BLaER1 treated with 17β-estradiol and CSF1 and Interleukin-3, amounts not matched to agents 10 nM and 100 nM (cell line): ENCODE results near the gene PPP4R3A.

ENCODE experiments used
- H3K27ac ChIP-seq, 11 experiments: shearing (Covaris generic); formaldehyde crosslinking; 2 replicates each; pipeline ENCODE4 v1.8.1; 2022
- H3K27me3 ChIP-seq, 11 experiments: shearing (Covaris generic); formaldehyde crosslinking; 2 replicates each; pipeline ENCODE4 v1.8.1; 2022
- H3K36me3 ChIP-seq, 11 experiments: shearing (Covaris generic); formaldehyde crosslinking; 2 replicates each; pipeline ENCODE4 v1.8.1; 2022
- H3K4me1 ChIP-seq, 10 experiments: shearing (Covaris generic); formaldehyde crosslinking; 2 replicates each; pipeline ENCODE4 v1.8.1; 2022
- H3K4me2 ChIP-seq, 11 experiments: shearing (Covaris generic); formaldehyde crosslinking; 2 replicates each; pipeline ENCODE4 v1.8.1; 2022
- H3K4me3 ChIP-seq, 10 experiments: shearing (Covaris generic); formaldehyde crosslinking; 2 replicates each; pipeline ENCODE4 v1.8.1; 2022
- H3K9ac ChIP-seq, 11 experiments: shearing (Covaris generic); formaldehyde crosslinking; 2 replicates each; pipeline ENCODE4 v1.8.1; 2022
- H3K9me3 ChIP-seq, 11 experiments: shearing (Covaris generic); formaldehyde crosslinking; replicated peaks in 1 of 11; 2 replicates each; pipeline ENCODE4 v1.8.1; 2022
- H4K20me1 ChIP-seq, 11 experiments: shearing (Covaris generic); formaldehyde crosslinking; 2 replicates each; pipeline ENCODE4 v1.8.1; 2022
- Cebpa-rat ChIP-seq, 11 experiments: shearing (Covaris generic); IDR thresholded peaks; 2 replicates each; pipeline ENCODE4 v1.8.1; 2022

PPP4R3A gene

DNA sequence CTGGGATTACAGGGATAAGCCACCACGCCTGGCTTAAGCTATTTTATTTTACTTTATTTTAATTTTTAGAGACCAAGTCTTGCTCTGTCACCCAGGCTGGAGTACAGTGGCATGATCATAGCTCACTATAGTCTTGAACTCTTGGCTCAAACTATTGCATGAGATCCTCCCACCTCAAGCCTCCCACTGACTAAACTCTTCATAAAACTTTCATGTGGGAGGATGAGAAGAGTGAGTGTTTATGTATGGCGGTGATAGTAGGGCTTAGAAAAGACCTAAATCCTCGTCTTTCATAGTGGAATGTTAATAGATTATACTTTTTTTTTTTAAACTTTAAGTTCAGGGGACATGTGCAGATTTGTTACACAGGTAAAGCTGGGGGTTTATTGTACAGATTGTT, 23.5 kb upstream of the PPP4R3A start:
- H3K4me1 ChIP-seq = no peaks in the 10 kb centered on the region
- H3K9me3 ChIP-seq = peaks cover 3 to 11% (median 7%) of the 10 kb centered on the region in 11 experiments; a peak in 21 of 22 replicates
- H3K4me3 ChIP-seq = no peak overlapping the region
- no peak overlapping the region for H3K27ac ChIP-seq
- TF ChIP-seq Cebpa-rat (IDR thresholded peaks at IDR 0.05) = no peak
- no peaks in the 10 kb centered on the region for H3K36me3 ChIP-seq
- H3K4me2 ChIP-seq = no peak overlapping the region
- no peak overlapping the region for H3K9ac ChIP-seq
- no peaks in the 10 kb centered on the region for H4K20me1 ChIP-seq
- no peaks in the 10 kb centered on the region for H3K27me3 ChIP-seq

DNA sequence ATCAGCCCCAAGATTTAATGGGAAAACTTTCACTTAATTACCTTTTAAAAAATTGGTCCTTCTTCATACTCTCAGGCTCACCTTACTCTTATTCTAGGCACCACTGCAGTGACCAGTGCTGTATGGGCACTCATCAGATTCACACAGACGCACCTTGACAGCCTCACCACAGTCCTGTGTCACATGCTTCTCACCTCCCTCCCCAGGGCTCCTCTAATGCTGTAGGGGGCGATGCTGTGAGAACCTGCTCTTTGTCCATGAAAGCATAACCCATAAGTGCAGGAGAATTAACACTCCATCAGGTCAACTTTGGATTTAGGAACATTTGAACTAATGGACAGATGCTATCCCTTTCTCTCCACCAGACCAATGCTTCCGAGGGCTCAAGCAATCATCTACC, 13.9 kb upstream of the PPP4R3A start:
- H3K9ac ChIP-seq = no peak overlapping the region
- H3K4me1 ChIP-seq = peaks cover 0 to 15% (median 0%) of the 10 kb centered on the region in 10 experiments; a peak in 7 of 20 replicates
- no peaks in the 10 kb centered on the region for H3K27me3 ChIP-seq
- TF ChIP-seq Cebpa-rat (IDR thresholded peaks at IDR 0.05) = no peak
- no peaks in the 10 kb centered on the region; a peak in 1 of 22 replicates for H4K20me1 ChIP-seq
- H3K4me2 ChIP-seq = no peak overlapping the region
- 0 out of 22 replicates have a peak, but pooled peaks cover 0 to 6% (median 0%) of the 10 kb centered on the region in 11 experiments for H3K9me3 ChIP-seq
- no peaks in the 10 kb centered on the region for H3K36me3 ChIP-seq
- no peak overlapping the region for H3K27ac ChIP-seq
- no peak overlapping the region for H3K4me3 ChIP-seq

DNA sequence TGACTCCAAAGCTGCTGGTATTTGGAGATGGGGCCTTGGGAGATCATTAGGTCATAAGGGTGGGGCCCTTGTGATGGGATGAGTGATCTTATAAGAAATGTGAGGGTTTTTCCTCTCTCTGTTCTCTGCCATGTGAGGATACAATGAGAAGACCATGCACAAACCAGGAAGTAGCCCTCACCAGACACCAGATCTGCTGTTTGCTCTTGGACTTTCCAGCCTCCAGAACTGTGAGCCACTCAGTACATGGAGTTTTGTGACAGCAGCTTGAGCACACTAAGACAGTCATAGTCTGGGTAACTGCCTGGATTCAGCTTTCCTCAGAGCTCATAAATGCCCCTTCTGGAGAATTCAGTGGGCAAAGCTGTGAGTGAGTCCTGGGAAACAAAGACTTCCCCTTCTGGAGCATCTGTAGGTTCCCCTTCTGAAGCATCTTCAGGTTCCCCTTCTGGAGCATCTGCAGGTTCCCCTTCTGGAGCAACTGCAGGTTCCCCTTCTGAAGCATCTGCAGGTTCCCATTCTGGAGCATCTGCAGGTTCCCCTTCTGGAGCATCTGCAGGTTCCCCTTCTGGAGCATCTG, 11.0 kb upstream of the PPP4R3A start:
- Histone ChIP-seq H3K27me3 (no peaks in the 10 kb centered on the region), H3K4me3 (no peak overlapping the region), H3K9me3 (0 out of 22 replicates have a peak, but pooled peaks cover 0 to 6% (median 0%) of the 10 kb centered on the region in 11 experiments), H3K27ac (peak overlapping the region in 2 of 11 experiments; percentile 37 to 41; a peak in 3 of 22 replicates), H4K20me1 (no peaks in the 10 kb centered on the region; a peak in 1 of 22 replicates), H3K4me1 (peaks cover 0 to 32% (median 8%) of the 10 kb centered on the region in 10 experiments; a peak in 11 of 20 replicates), H3K36me3 (no peaks in the 10 kb centered on the region), H3K4me2 (peak overlapping the region in 4 of 11 experiments; percentile 10 to 45 (median 33); a peak in 4 of 22 replicates), H3K9ac (no peak overlapping the region)
- no peak for TF ChIP-seq Cebpa-rat (IDR thresholded peaks at IDR 0.05)

DNA sequence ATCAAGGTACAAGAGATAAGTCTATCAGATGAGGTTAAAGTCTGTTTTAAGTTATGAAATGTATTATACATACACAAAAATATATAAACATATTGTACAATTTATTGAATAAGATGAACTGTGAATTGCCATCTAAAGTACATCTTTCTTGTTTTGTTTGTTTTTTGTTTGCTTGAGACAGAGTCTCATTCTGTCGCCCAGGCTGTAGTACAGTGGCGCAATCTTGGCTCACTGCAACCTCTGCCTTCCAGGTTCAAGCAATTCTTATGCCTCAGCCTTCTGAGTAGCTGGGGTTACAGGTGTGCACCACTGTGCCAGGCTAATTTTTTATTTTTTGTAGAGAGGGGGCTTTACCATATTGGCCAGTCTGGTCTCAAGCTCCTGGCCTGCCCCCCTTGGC, 10.0 kb upstream of the PPP4R3A start:
- H3K9ac ChIP-seq = no peak overlapping the region
- peak overlapping the region in 3 of 11 experiments; percentile 10 to 45 (median 39); a peak in 5 of 22 replicates for H3K4me2 ChIP-seq
- no peaks in the 10 kb centered on the region for H3K27me3 ChIP-seq
- H4K20me1 ChIP-seq = no peaks in the 10 kb centered on the region; a peak in 1 of 22 replicates
- H3K27ac ChIP-seq = peak overlapping the region in 1 of 11 experiments; percentile 41; a peak in 1 of 22 replicates
- H3K36me3 ChIP-seq = no peaks in the 10 kb centered on the region
- peaks cover 0 to 39% (median 8%) of the 10 kb centered on the region in 10 experiments; a peak in 11 of 20 replicates for H3K4me1 ChIP-seq
- no peak for TF ChIP-seq Cebpa-rat (IDR thresholded peaks at IDR 0.05)
- H3K9me3 ChIP-seq = 0 out of 22 replicates have a peak, but pooled peaks cover 0 to 6% (median 0%) of the 10 kb centered on the region in 11 experiments
- H3K4me3 ChIP-seq = no peak overlapping the region

DNA sequence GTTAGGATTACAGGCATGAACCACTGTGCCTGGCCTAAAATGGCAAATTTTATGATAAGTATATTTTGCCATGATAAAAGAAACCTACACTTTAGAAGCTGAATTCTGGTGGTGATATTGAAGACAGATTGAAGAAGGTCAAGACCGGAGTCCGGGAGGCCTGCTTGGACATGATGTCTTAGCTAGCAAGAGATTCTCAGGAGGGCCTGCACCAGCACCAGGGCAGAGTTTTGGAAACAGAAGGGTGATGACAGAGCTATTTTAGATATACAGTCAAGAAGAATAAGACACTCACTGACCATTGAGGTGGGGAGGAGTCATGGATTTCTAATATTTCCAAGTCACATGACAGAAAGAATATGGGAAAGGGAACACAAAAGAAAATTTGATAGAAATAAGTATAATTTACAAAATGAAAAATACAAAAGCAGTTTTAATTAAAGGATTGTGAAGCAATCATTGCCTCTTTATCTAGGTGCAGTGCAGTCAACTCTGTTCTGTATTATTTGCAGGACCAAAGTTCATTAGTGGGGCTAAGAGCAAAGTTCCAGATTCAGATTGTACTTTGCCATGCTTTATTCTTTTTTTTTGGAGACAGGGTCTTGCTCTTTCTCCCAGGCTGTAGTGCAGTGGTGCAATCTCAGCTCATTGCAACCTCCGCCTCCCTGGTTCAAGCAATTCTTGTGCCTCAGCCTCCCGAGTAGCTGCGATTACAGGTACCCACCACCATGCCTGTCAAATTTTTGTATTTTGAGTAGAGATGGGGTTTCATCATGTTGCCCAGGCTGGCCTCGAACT, 9.3 kb upstream of the PPP4R3A start:
- Histone ChIP-seq H3K27ac (no peak overlapping the region), H3K36me3 (no peaks in the 10 kb centered on the region), H3K4me3 (no peak overlapping the region), H3K27me3 (no peaks in the 10 kb centered on the region), H3K4me1 (peaks cover 0 to 39% (median 8%) of the 10 kb centered on the region in 10 experiments; a peak in 11 of 20 replicates), H3K9ac (no peak overlapping the region), H4K20me1 (no peaks in the 10 kb centered on the region; a peak in 1 of 22 replicates), H3K4me2 (no peak overlapping the region), H3K9me3 (0 out of 22 replicates have a peak, but pooled peaks cover 0 to 6% (median 0%) of the 10 kb centered on the region in 11 experiments)
- 0 out of 22 replicates have a peak, but pooled peaks of 1 of the 11 experiments have one; percentile 6 for TF ChIP-seq Cebpa-rat (IDR thresholded peaks at IDR 0.05)

DNA sequence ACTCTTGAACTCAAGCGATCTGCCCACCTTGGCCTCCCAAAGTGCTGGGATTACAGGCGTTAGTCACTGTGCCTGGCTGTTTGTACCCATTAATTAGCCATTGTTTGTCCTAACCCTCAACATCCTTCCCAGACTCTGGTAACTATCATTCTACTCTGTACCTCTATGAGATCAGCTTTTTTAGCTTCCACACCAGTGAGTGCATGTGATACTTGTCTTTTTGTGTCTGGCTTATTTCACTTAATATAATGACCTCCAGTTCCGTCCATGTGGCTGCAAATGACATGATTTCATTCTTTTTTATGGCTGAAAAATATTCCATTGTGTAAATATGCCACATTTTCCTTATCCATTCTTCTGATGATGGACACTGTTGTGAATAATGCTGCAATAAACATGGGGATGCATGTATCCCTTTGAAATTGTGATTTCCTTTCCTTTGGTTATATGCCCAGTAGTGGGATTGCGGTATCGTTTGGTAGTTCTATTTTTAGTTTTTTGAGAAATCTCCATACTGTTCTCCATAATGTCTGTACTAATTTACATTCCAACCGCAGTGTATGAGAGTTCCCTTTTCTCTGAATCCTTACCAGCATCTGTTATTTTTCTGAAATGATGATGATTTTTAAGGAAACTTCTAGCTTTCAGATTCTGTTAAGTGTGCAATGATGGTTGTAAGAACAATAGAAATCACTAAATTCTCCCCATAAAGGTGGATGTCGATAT, 6.7 kb upstream of the PPP4R3A start:
- H3K27me3 ChIP-seq = no peaks in the 10 kb centered on the region
- H3K4me2 ChIP-seq = peak overlapping the region in 6 of 11 experiments; percentile 23 to 88 (median 54); a peak in 12 of 22 replicates
- peak overlapping the region in 4 of 11 experiments; percentile 23 to 44 (median 30); a peak in 5 of 22 replicates for H3K27ac ChIP-seq
- no peak for TF ChIP-seq Cebpa-rat (IDR thresholded peaks at IDR 0.05)
- H3K4me3 ChIP-seq = no peak overlapping the region; a peak in 1 of 20 replicates
- H3K9me3 ChIP-seq = 0 out of 22 replicates have a peak, but pooled peaks cover 0 to 6% (median 0%) of the 10 kb centered on the region in 11 experiments
- no peaks in the 10 kb centered on the region for H3K36me3 ChIP-seq
- no peaks in the 10 kb centered on the region; a peak in 1 of 22 replicates for H4K20me1 ChIP-seq
- peaks cover 0 to 39% (median 8%) of the 10 kb centered on the region in 10 experiments; a peak in 13 of 20 replicates for H3K4me1 ChIP-seq
- peak overlapping the region in 1 of 11 experiments; percentile 1; a peak in 1 of 22 replicates for H3K9ac ChIP-seq

DNA sequence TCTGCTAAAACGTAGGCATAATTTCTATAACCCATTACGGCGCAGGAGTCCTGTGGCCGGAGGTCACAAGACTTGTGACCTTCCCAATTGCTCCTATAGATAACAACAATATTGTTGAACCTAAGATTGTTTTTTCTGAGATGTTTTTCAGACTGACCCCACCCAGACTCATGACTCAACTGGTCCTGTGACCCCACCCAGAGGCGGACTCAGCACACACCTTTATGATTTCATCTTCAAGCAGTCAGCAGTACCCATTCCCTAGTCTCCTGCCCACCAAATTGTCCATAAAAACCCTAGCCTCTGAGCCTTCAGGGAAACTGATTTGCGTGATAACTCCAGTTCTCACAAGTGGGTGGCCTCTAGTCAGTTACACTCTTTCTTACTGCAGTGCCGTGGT, 5.9 kb upstream of the PPP4R3A start:
- no peak for TF ChIP-seq Cebpa-rat (IDR thresholded peaks at IDR 0.05)
- 0 out of 22 replicates have a peak, but pooled peaks cover 0 to 3% (median 0%) of the 10 kb centered on the region in 11 experiments for H3K9me3 ChIP-seq
- H3K4me2 ChIP-seq = peak overlapping the region in 4 of 11 experiments; percentile 54 to 88 (median 70); a peak in 7 of 22 replicates

DNA sequence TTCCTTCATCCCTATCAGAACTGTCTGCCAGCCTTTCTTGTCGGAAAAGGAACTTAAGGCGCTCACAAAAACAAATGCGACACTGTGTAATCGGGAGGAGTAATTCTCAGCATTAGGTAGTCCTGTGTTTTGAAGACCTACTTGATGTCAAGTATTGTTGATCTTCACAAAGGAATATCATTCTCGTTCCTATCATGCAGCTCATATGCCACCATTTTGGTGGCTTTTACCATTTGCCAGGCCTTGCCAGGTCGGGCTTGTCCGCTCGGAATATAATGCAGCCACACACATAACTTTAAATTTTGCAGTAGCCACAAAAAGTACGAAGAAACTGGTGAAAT, 903 bp upstream of the PPP4R3A start:
- Histone ChIP-seq H3K36me3 (peaks cover 9 to 24% (median 16%) of the 10 kb centered on the region in 11 experiments; a peak in 21 of 22 replicates), H3K4me1 (peaks cover 11 to 29% (median 23%) of the 10 kb centered on the region in 10 experiments; a peak in 18 of 20 replicates), H3K4me3 (peak overlapping the region; percentile 88 to 100 (median 100)), H3K27ac (peak overlapping the region; percentile 97 to 100 (median 100)), H3K9me3 (no peaks in the 10 kb centered on the region), H4K20me1 (peaks cover 27 to 35% (median 33%) of the 10 kb centered on the region in 11 experiments), H3K9ac (peak overlapping the region; percentile 97 to 100 (median 100)), H3K4me2 (peak overlapping the region; percentile 71 to 90 (median 83)), H3K27me3 (no peaks in the 10 kb centered on the region)
- TF ChIP-seq Cebpa-rat (IDR thresholded peaks at IDR 0.05) = no peak

More for the DNA sequence above, 5.9 kb upstream of the PPP4R3A start:
- H3K4me1 ChIP-seq = peaks cover 5 to 44% (median 15%) of the 10 kb centered on the region in 10 experiments; a peak in 18 of 20 replicates
- no peaks in the 10 kb centered on the region for H3K27me3 ChIP-seq
- no peak overlapping the region for H3K4me3 ChIP-seq
- no peaks in the 10 kb centered on the region for H3K36me3 ChIP-seq
- H4K20me1 ChIP-seq = no peaks in the 10 kb centered on the region
- H3K27ac ChIP-seq = peak overlapping the region in 2 of 11 experiments; percentile 25 to 44; a peak in 1 of 22 replicates
- no peak overlapping the region for H3K9ac ChIP-seq
